Suppressor macrophage treated with lipopolysaccharide for 4 hours (primary cell): ENCODE results near the gene NECTIN1.

Experiments used
- DNase-seq: peaks from one replicate; pipeline ENCODE4 v3.0.0-alpha.2; 2020

Gene NECTIN1

GRCh38 chr11:119729951-119730613 is 1.1 kb upstream of the NECTIN1 start:
- peak; percentile 81 for DNase-seq

DNA sequence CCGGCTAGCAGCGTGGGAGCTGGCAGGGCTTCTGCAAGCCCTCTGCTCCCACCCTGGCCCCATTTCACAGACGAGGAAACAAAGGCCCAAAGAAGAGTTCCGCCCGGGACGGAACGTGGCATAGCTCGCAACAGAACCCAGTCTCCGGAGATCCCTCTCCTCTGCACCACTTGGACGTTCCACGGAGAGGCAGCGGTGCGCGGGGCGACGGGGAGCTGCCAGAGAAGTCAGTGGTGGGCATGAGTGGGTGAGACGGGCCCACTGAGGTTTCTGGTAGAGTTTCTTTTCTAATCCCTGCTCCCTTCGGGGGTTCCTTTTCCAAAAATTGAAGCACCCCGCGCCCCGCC is 554 bp upstream of the NECTIN1 start:
- no peak for DNase-seq

- peak; percentile 6 for DNase-seq
Observed at GRCh38 chr11:119728211-119728626, 781 bp downstream of the NECTIN1 start.

GRCh38 chr11:119727523-119728151 is 1.4 kb downstream of the NECTIN1 start:
- DNase-seq = no peak

DNA sequence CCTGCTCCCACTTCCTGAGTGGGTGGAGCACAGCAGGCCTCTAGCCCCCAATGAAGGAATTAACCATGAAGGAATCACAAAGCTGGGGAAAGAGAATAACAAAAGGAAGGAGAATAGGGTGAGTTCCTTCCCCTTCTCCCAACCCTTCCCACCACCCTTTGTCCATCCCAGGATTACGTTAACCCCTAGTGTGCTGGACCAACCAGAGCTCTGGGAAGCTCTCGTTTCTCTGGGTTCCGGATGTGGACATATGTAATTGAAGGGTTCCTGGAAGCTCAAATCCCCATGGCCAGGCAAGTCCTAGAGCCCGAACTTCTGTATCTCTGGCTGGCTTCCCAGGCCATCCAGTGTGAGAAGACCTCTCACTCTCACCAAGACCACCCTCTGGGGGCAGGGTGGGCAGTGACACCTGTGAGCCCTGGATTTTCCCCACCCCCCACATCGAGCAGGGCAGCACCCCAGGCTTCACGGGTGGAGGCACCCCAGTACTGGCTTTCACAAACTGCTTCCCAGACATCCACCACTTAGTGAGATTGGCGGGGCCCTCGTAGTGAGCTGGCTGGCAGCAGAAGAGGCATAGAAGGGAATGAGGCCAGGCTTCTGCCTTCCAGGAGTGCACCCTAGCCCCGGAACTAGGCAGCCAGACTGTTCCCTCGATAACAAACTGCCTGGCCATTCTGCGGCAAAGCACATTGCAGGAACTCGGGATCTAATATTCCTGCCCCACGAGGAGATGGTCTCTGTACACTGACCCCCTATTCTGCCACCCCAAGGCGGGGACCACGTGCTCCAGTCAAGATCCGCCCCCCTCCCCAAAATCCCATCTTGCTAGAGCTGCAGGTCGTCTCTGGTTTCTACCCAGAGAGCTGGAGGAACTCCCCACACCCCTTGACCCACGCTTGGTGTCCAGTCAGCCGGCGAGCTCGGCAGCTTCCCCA is 2.1 kb downstream of the NECTIN1 start:
- DNase-seq = no peak

DNA sequence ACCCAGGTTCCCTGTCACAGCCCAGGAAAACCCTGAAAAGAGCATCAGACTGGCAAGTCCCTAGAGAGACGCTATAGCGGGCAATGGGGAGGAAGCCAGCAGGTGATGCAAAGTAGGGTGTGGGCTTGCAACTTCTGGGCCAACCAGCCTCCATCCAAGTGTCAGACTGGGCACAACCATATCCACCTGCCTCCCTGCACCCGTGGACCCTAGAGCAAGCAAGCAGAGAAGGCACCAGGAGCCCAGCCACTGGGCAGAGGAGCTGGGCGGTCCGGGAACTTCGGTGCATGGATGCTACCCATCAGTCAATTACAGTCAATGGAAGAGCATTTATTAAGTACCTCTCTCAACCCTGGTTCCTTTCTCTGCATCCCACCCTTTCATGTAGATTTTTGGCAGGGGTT is 2.8 kb downstream of the NECTIN1 start:
- DNase-seq = no peak

DNA sequence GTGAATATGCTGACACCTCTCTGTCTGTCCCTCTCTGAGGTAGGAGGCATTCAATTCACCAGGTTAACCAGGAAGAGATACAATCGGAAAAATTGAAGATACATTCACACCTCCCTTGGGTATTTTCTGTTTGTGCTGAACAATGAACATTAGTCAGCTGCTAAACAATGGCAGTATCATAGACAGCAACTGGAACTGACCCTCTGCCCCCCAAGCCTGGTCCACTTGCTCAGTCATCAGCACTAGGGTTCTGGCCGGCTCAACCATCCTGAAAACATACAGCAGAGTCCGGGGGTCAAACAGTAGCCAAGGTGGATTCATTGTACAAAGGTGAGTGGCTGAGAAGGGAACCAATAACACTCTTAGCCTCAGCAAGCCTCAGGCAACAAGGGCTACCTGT is 4.0 kb downstream of the NECTIN1 start:
- no peak for DNase-seq

DNA sequence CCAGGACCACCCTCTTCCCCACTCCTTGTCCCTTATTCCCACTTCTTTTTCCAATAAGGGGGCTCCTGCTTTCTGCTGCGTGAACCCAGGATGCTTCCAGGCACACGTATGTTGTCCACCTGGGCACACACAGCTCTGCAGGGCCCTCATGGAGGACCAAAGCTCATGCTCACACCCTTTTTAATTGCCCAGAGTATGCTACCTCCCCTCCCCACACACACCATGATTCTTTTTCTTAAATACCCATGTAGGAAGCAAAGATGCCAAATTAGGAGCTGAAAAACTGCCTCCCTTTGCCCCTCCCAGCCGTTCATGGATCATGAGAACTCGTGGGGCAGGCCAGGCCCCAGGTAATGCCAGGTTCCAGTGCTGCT is 5.1 kb downstream of the NECTIN1 start:
- no peak for DNase-seq

- no peak for DNase-seq
Observed at GRCh38 chr11:119723243-119723951, 5.6 kb downstream of the NECTIN1 start.

GRCh38 chr11:119722281-119722794 is 6.7 kb downstream of the NECTIN1 start:
- peak; percentile 27 for DNase-seq

DNA sequence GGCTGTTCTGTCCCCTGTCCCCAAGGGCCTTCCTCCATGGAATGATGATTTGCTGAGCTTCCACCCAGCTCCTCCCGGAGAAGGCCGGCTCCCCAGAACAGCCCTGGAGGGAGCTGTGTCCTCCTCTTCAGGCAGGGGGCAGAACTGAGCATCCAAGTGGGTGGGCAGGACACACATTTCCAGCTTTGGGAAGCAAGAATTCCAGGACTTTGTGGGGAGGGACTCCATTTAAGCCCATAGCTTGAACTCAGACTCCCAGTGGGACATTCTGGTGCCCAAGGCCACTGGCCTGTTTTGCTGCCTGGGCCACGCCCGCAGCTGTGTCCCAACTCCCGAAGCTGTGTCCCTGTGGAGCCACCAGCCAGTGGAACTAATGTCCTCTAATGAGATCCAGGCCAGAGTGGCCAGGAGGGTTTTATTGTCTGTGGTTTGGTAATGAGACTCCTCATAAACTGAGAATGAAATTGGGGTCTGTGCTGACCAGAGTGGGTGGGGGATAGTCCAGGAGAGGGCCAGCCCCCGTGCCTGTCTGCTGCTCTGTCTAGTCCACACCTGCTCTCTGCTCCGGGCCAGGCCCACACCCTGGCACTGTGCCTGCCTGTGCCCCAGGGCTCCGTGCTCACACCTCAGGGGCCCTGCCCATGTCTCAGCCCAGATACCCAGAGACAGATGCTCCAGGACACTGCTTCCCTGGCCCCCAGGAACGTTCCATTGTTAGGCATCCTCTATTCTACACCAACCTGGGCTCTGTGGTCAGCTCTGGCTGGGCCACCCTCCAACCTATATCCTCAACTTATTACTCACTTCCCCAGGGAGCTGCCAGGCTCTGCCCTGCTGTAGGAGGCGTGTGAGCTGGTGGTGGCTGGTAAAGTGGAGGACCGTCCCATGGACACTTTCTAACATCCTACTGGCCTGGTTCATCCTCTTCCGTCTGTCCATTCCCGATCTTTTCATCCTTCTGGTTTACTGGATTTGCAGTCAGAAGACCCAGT is 7.6 kb downstream of the NECTIN1 start:
- DNase-seq = no peak

DNA sequence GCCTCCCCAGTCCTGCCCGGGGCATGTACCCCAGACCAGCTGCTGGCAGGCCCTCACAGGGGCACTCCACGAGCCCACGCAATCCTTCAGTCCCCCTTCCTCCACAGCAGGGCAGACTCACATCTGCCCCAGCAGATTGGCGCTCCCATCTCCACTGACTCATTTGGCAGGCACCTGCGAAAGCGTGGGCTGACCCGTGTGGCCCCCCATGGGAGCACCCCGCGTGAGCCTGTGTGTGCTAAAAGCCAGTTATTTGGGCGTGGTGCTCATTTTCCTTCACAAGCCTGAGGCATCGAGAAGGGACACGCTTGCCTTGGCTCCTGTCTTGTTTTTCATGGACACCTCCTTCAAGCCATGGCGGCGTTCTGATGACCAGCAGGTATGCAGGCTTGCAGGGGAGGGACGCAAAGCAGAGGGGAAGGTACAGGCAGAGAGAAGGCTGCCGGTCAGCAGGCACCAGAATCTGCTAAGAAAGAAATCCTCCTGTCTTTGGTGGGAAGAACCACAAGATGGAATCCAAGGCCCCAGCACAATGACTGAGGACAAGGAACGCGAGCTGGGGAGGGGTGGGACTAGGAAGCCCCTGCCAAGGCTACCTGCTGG is 8.6 kb downstream of the NECTIN1 start:
- no peak for DNase-seq

DNA sequence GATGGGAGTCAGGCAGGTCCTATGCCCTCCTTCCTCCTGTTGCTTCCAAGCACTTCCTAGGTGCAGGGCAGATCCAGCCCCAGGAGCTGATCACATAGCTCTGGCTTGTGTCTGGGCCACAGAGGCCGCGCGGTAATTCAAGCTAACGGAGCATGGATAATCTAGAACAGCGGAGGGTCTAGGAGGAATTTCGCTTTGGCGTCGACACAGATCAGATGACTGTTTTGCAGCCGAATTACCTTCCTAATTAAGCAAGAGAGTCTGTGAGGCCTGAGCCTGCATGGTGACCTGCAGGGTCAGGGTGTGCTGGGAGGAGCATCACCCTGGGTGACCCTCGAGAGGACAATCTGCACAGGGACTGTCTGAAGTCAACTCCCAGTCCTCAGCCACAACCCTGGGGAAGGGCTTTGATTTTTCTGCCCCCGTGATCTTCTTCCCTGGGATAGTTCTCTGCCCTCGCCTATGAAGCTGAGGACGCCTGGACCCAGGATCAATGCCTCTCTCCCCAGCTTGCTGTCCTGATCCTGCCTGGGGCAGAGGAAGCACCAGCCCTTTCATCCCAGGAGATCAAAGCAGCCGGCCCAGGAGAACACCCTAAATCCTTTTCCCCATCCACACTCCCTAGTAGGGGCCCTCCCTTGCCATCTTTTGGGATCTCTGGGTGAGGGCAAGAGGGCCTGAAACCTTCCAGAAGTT is 11.0 kb downstream of the NECTIN1 start:
- DNase-seq = no peak

GRCh38 chr11:119716582-119717498 is 12.2 kb downstream of the NECTIN1 start:
- DNase-seq = no peak

DNA sequence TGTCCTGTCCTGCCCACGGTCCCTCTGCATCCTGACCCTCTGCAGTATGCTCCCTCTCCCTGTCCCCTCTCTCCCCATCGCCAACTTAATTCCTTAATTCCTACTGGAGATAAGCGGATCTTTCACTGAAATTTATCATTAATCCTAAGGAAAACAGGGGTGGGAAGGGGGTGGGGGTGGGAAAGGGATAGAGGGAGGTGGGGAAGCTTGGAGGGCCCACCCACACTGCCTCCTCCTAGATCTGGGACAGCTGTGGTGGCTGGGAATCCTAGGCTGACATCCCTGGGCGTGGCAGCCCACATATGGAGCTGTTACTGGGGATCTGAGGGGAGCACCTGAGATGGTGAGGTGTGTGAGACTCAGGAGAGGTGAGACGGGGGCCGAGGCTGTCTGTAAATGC is 14.4 kb downstream of the NECTIN1 start:
- DNase-seq = no peak

DNA sequence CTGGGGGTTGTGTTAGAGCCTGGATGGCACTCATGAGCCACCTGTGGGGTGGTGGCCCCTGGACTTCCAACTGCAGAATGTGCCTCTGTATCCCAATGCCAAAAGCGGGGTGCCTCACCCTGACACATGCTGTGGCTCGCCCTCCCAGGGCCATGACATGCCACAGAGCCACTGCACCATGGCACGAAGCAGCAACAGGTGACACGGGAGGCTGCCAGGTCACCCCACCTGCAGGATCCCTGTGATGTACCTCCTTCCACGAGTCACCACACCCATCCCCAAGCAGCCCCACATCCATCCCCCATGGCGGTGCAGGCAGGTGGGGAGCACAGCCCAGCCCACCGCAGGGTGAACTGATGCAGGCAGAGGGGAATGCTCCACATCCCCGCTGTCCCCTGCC is 14.8 kb downstream of the NECTIN1 start:
- DNase-seq = no peak

GRCh38 chr11:119713359-119714040 is 15.5 kb downstream of the NECTIN1 start:
- DNase-seq = no peak

GRCh38 chr11:119712459-119713358 is 16.3 kb downstream of the NECTIN1 start:
- DNase-seq = peak; percentile 49
